ENCODE data around the gene PCNX2. TPM values are rescaled to one million over a fixed set of nuclear protein-coding genes. Genes with fewer than 3 reads are reported as not detected.

The PCNX2 gene
- total and polyA plus RNA-seq, 2 of the 13 experiments (the other 11 are each of a cell fraction or from before 2014, with no cell fraction given): 0.11 to 0.42 TPM

GRCh38 chr1:232936941-232937340, 358.6 kb downstream of the PCNX2 start:
- ChIA-PET CTCF (ENCODE audit: low intra/inter-chr PET ratio, low total read pairs) (no interaction called here), POLR2A (interaction anchor here (0.6 kb wide), 1 partner anchor 45 kb away, joined by 3 read pairs; no protein-coding TSS in a partner anchor)
- H3K9me3 ChIP-seq (ENCODE audit: low read length): no peaks in the 10 kb centered on the region
- 38% methylated on average over 6 of the region's 6 CpGs for WGBS (ENCODE audit: low lambda C conversion rate)
- DNase-seq (ENCODE audit: low spot score) (no peak), FAIRE-seq (no peak), ATAC-seq (no peak)
- BruUV-seq (replicated peaks): no TSS peak
- no peaks in the 10 kb centered on the region; a peak in 1 of 5 replicates for H3K27me3 ChIP-seq (ENCODE audit: control insufficient read depth in 1 of 2, insufficient read depth in 2 of 2, low read length in 2 of 2)
- no peak overlapping the region for H2AFZ ChIP-seq (ENCODE audit: low read length)
- H3K4me1 ChIP-seq (ENCODE audit: insufficient read depth, low read length): no peaks in the 10 kb centered on the region
- H3K36me3 ChIP-seq (replicated peaks in 1 of 2; ENCODE audit: control insufficient read depth in 1 of 2, insufficient read depth in 2 of 2, low read length in 2 of 2): no peaks in the 10 kb centered on the region
- no peak overlapping the region for H3K4me3 ChIP-seq (replicated peaks in 1 of 3; ENCODE audit: insufficient read depth in 1 of 3, low read depth in 2 of 3, low read length in 3 of 3)
- in situ Hi-C loops (cut with HindIII; ENCODE audit: extremely low pct_ligation_motif_present, low pct_unique_long_range_greater_than_20kb) (no loop called here), intact Hi-C loops (cut with micrococcal nuclease; ENCODE audit: unreplicated experiment) (no loop called here)
- H3K4me2 ChIP-seq (ENCODE audit: low read depth, low read length): no peak overlapping the region
- no peak overlapping the region for H3K27ac ChIP-seq (ENCODE audit: extremely low read length, insufficient read depth, low read length)
- no peaks in the 10 kb centered on the region for H3K79me2 ChIP-seq (ENCODE audit: insufficient read depth, low read length)
- no peak overlapping the region for H3K9ac ChIP-seq (ENCODE audit: insufficient read depth, low read depth, low read length)
- no peaks in the 10 kb centered on the region for H4K20me1 ChIP-seq (ENCODE audit: insufficient read depth, low read length)
- TF ChIP-seq TRAFD1 (CRISPR knock-in tag; IDR thresholded peaks at IDR 0.05; ENCODE audit: borderline replicate concordance) (no peak), NBN (conservative IDR thresholded peaks at IDR 0.05) (no peak), PCBP1 (IDR thresholded peaks at IDR 0.05; ENCODE audit: borderline replicate concordance, low read depth, low read length) (no peak), HOXA3 (CRISPR knock-in tag; IDR thresholded peaks at IDR 0.05) (no peak)

Other genes with a start within 250 kb of the PCNX2 start
- not detected in 2 replicates for gene MAP3K21, start 32.0 kb upstream of the PCNX2 start, total RNA-seq (2016; rRNA removed; fragmentation: Illumina TruSeq; extraction: Trizol)
- not detected in 2 replicates for gene MAP3K21, start 32.0 kb upstream of the PCNX2 start, polyA plus RNA-seq (2011; rRNA removed)